Panc1 (cell line): ENCODE data around the gene CUEDC2.

Experiments
- CTCF ChIP-seq: fragments of 450-650 bp; IDR thresholded peaks from 2 replicates; pipeline ENCODE4 v1.5.1; 2017; ENCODE audit warnings: mild to moderate bottlenecking
- REST ChIP-seq, 2 experiments: IDR thresholded peaks; 2 replicates each; pipeline ENCODE4 v1.6.1; 2011 to 2012; ENCODE audit warnings: low read depth in 2 of 2, control low read depth in 1 of 2, low read length in 1 of 2, mild to moderate bottlenecking in 1 of 2, moderate library complexity in 1 of 2; ENCODE audit not compliant: insufficient read depth in 1 of 2

- TF ChIP-seq CTCF, result no peak
- TF ChIP-seq REST (IDR thresholded peaks at IDR 0.05; ENCODE audit: insufficient read depth in 1 of 2, low read depth in 2 of 2, low read length in 1 of 2), result no peak
Measured at GRCh38 chr10:102413806-102414561, 18.4 kb downstream of the CUEDC2 start.
